GF-D8 (cell line): ENCODE results near the gene NRG2.

ENCODE experiments used
- DNase-seq: peaks from one replicate; lab custom pipeline; 2025; lab: John Stamatoyannopoulos, UW

NRG2 gene

GRCh38 chr5:139877129-139877597 lies 165.9 kb downstream of the NRG2 start:
- no peak for DNase-seq

- no peak for DNase-seq
These were observed 167.1 kb downstream of the NRG2 start for GRCh38 chr5:139875957-139876356.

GRCh38 chr5:139872851-139873794 lies 170.0 kb downstream of the NRG2 start:
- DNase-seq = no peak

GRCh38 chr5:139872052-139872766 lies 170.9 kb downstream of the NRG2 start:
- no peak for DNase-seq

- no peak for DNase-seq
These were observed 171.5 kb downstream of the NRG2 start for GRCh38 chr5:139871614-139872013.

- DNase-seq = no peak
These were observed 172.4 kb downstream of the NRG2 start for GRCh38 chr5:139870677-139871076.

- no peak for DNase-seq
These were observed 173.9 kb downstream of the NRG2 start for GRCh38 chr5:139869042-139869790.

GRCh38 chr5:139867581-139867980 lies 175.5 kb downstream of the NRG2 start:
- DNase-seq = no peak

GRCh38 chr5:139867109-139867508 lies 176.0 kb downstream of the NRG2 start:
- DNase-seq = no peak

- DNase-seq = no peak
These were observed 178.2 kb downstream of the NRG2 start for GRCh38 chr5:139864716-139865483.

- no peak for DNase-seq
These were observed 179.1 kb downstream of the NRG2 start for GRCh38 chr5:139863855-139864558.

- DNase-seq = no peak
These were observed 179.7 kb downstream of the NRG2 start for GRCh38 chr5:139863361-139863760.

- no peak for DNase-seq
These were observed 180.3 kb downstream of the NRG2 start for GRCh38 chr5:139862803-139863202.

GRCh38 chr5:139862313-139862712 lies 180.8 kb downstream of the NRG2 start:
- no peak for DNase-seq

GRCh38 chr5:139861889-139862207 lies 181.3 kb downstream of the NRG2 start:
- DNase-seq = no peak

- no peak for DNase-seq
These were observed 181.8 kb downstream of the NRG2 start for GRCh38 chr5:139861021-139861888.

- DNase-seq = no peak
These were observed 184.1 kb downstream of the NRG2 start for GRCh38 chr5:139859013-139859412.

GRCh38 chr5:139856714-139857113 lies 186.4 kb downstream of the NRG2 start:
- no peak for DNase-seq

GRCh38 chr5:139855946-139856540 lies 187.1 kb downstream of the NRG2 start:
- no peak for DNase-seq

- DNase-seq = no peak
These were observed 187.6 kb downstream of the NRG2 start for GRCh38 chr5:139855451-139855850.
